Body of pancreas (tissue), 4 donors: ENCODE results near the gene TEX48. TPM values are rescaled to one million over a fixed set of nuclear protein-coding genes. Genes with fewer than 3 reads are reported as not detected.

Experiments used
- ATAC-seq: fragments of 150-250 bp; one replicate; pipeline ENCODE4 v1.9.1; 2016
- DNase-seq, 4 donors: peaks; one replicate each; pipeline ENCODE4 v3.0.0-alpha.2; 2019
- H3K27ac ChIP-seq, 4 donors: fragments of 200-600 bp; sonication (generic); 1 replicate in 3 of 4; 2 replicates in 1 of 4; pipeline versions ENCODE4 v1.5.1 to v1.6.1; 2016 to 2019; ENCODE audit warnings: mild to moderate bottlenecking in 1 of 4, mixed read lengths in 1 of 4, moderate library complexity in 1 of 4
- H3K27me3 ChIP-seq, 2 donors: fragments of 200-600 bp; sonication (generic); one replicate each; pipeline ENCODE4 v1.6.0; 2016; ENCODE audit warnings: mild to moderate bottlenecking in 1 of 2
- H3K36me3 ChIP-seq, 2 donors: fragments of 200-600 bp; sonication (generic); replicated peaks in 1 of 2; 2 replicates each; pipeline ENCODE4 v1.5.1; 2016; ENCODE audit warnings: low read depth in 2 of 2; ENCODE audit not compliant: insufficient read depth in 1 of 2
- H3K4me1 ChIP-seq: fragments of 200-600 bp; sonication (generic); one replicate; pipeline ENCODE4 v1.6.0; 2016
- H3K4me3 ChIP-seq, 2 donors: fragments of 200-600 bp; sonication (generic); 1 replicate in 1 of 2; 2 replicates in 1 of 2; pipeline ENCODE4 v1.5.1; 2016 to 2019
- H3K9me3 ChIP-seq, 3 donors: fragments of 200-600 bp; sonication (generic); 1 replicate in 2 of 3; 2 replicates in 1 of 3; pipeline ENCODE4 v1.5.1; 2016
- POLR2A ChIP-seq, 3 donors: fragments of 450-650 bp; IDR thresholded peaks; one replicate each; pipeline ENCODE4 v1.6.1; 2016; ENCODE audit warnings: antibody characterized with exemption in 3 of 3, mild to moderate bottlenecking in 2 of 3
- WGBS, 2 donors: methylation state at CpG; one replicate each; pipeline ENCODE4 v1.1.5; 2017; 5-methylcytosine and 5-hydroxymethylcytosine counted together
- intact Hi-C: fragments of 100-400 bp; cut with DNase I; formaldehyde crosslinking; loops from one replicate; pipeline ENCODE4 v1.15.1; 2023
- total RNA-seq, 2 donors: library from RNA; depleted of rRNA; stranded (reverse); fragments of >200 nt; gene quantifications; one replicate each; pipeline ENCODE4 v1.1.0, GENCODE V29; 2016
- TF ChIP-seq, protein P1 (sequence below), 7 experiments: fragments of 450-650 bp in 4 of 7; fragments of 200-600 bp in 3 of 7; sonication (generic) in 3 of 7; IDR thresholded peaks; one replicate each; pipeline ENCODE4 v1.5.1; 2016 to 2019; ENCODE audit warnings: antibody characterized with exemption in 7 of 7

TEX48 gene, protein sequence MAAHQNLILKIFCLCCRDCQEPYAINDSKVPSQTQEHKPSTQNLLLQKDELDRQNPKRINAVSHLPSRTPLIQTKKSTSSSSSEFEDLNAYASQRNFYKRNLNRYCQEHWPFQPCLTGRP
- not detected for total RNA-seq

DNA sequence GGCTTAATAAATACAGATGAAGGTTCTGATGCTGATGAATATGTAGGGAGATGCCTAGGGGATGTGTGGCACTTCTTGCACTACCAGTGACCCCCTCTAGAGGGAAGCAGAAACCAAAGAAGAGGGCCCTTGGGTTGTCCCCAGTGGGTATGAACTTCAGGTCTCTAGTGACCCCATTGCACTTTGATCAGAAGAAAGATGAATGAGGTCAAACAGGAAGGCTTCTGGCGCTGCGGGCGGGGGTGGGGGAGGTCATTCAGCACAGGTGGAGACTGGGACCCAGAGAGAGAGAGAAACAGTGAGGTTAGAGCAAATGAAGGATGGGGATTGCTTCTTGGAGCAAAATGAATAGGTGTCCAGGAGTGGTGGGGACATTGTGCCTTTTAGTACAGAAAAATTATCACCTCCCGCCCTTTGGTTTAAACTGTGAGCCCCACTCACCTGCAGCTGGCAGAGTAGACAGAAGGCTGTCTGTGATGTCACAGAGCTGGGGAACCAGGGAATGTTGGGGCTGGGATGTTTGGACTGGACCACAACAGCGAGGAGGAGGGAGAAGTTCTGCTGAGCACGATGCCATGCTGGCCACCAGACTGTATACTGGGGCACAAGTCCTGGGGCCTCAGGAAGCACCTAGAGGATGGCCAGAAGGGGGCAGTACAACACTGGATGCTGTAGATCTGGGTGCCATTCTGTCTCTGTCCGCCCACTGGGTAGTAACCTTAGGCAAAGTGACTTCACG lies at the start of gene TEX48:
Gene TEX48, minus strand, starts transcription at position 599 of the 739 bp plus-strand sequence. CDS start 10,469 bp downstream, outside the sequence.
- intact Hi-C loops, result no loop called here
- Histone ChIP-seq H3K4me3 (no peak within 1 kb of the TSS), H3K27ac (no peak within 1 kb of the TSS), H3K4me1 (no peaks in the 10 kb centered on the region), H3K36me3 (no peaks in the 10 kb centered on the region), H3K9me3 (no peaks in the 10 kb centered on the region), H3K27me3 (no peaks in the 10 kb centered on the region)
- 46 to 51% methylated on average over 8 of the region's 8 CpGs for WGBS, 2 donors
- peak; percentile 56 for ATAC-seq
- peak; percentile 44 to 64 (median 50) for DNase-seq
- no peak for TF ChIP-seq POLR2A (IDR thresholded peaks at IDR 0.05)
- TF ChIP-seq, protein P1, sequence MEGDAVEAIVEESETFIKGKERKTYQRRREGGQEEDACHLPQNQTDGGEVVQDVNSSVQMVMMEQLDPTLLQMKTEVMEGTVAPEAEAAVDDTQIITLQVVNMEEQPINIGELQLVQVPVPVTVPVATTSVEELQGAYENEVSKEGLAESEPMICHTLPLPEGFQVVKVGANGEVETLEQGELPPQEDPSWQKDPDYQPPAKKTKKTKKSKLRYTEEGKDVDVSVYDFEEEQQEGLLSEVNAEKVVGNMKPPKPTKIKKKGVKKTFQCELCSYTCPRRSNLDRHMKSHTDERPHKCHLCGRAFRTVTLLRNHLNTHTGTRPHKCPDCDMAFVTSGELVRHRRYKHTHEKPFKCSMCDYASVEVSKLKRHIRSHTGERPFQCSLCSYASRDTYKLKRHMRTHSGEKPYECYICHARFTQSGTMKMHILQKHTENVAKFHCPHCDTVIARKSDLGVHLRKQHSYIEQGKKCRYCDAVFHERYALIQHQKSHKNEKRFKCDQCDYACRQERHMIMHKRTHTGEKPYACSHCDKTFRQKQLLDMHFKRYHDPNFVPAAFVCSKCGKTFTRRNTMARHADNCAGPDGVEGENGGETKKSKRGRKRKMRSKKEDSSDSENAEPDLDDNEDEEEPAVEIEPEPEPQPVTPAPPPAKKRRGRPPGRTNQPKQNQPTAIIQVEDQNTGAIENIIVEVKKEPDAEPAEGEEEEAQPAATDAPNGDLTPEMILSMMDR (IDR thresholded peaks at IDR 0.05), result peak; percentile 31 to 48 (median 41)

DNA sequence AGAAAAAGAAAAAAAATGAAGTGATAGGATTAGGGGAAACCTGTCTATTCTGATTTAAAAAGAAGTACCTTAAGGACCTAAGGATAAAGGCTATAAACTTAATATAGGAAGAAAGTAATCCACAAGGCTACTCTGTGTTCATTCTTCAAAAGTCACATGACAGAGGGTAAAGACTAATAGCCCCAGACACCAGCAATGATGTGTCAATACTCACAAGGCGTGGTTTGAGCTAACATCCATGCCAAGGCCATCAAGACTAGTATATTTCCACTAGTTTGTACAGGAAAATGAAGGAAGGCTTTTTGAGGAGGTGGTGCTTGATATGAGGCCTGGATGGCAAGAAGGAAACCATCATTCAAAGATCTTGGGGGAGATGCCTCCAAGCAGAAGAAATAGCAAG lies 49.7 kb upstream of the TEX48 start:
- no peak overlapping the region for H3K27ac ChIP-seq
- intact Hi-C loops, result no loop called here

DNA sequence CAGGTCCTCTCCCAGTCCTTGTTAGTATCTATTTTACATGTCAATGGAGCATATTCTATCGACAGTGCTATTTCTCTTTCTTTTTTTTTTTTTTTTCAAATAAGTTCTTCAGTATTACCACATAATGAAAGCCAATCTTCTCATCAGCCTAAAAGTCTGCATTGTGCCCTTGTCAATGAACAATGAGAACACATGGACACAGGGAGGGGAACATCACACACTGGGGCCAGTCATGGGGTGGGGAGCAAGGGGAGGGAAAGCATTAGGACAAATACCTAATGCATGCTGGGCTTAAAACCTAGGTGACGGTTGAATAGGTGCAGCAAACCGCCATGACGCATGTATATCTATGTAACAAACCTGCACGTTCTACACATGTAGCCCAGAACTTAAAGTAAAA lies 47.7 kb upstream of the TEX48 start:
- Histone ChIP-seq H3K27me3 (no peaks in the 10 kb centered on the region), H3K9me3 (no peaks in the 10 kb centered on the region), H3K4me1 (no peaks in the 10 kb centered on the region), H3K4me3 (no peak overlapping the region), H3K27ac (no peak overlapping the region), H3K36me3 (no peaks in the 10 kb centered on the region)
- DNase-seq (no peak), ATAC-seq (no peak)
- TF ChIP-seq, protein P1 (IDR thresholded peaks at IDR 0.05), result no peak
- 77 to 78% methylated on average over 5 of the region's 5 CpGs for WGBS, 2 donors
- intact Hi-C loops, result no loop called here

More for the DNA sequence above, 49.7 kb upstream of the TEX48 start:
- no peaks in the 10 kb centered on the region for H3K36me3 ChIP-seq
- WGBS, 2 donors, result 43 to 60% methylated on average over 1 of the region's 1 CpG
- H3K4me1 ChIP-seq, result no peaks in the 10 kb centered on the region
- TF ChIP-seq POLR2A (IDR thresholded peaks at IDR 0.05), result no peak
- TF ChIP-seq, protein P1 (IDR thresholded peaks at IDR 0.05), result no peak
- H3K4me3 ChIP-seq, result no peak overlapping the region
- ATAC-seq (no peak), DNase-seq (no peak)
- no peaks in the 10 kb centered on the region for H3K9me3 ChIP-seq
- no peaks in the 10 kb centered on the region for H3K27me3 ChIP-seq

DNA sequence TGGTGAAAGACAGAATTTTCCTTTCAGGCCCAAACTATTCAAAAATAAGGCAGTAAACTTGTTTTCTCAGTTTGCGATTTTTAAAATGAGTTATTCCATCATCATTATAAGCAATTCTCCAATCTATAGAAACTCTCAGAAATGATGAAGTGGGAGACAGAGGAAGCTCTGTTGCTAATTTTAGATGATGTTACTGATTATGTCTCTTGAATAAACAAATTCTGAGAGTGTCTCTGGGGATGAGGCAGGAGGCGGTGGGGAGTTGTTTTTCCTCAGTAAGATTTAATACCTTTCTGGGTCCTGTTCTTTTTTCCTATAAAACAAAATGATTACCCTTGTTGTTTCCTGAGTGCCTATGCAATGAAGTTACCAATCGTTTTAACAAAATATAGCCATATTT lies 43.9 kb upstream of the TEX48 start:
- no peaks in the 10 kb centered on the region for H3K27me3 ChIP-seq
- no peak overlapping the region for H3K27ac ChIP-seq
- no peaks in the 10 kb centered on the region for H3K36me3 ChIP-seq
- ATAC-seq, result no peak
- intact Hi-C loops, result no loop called here
- no peak for TF ChIP-seq POLR2A (IDR thresholded peaks at IDR 0.05)
- TF ChIP-seq, protein P1 (IDR thresholded peaks at IDR 0.05), result no peak
- H3K9me3 ChIP-seq, result no peaks in the 10 kb centered on the region
- WGBS, 2 donors, result 70 to 78% methylated on average over 3 of the region's 3 CpGs
- no peak overlapping the region for H3K4me3 ChIP-seq
- DNase-seq, result no peak
- H3K4me1 ChIP-seq, result no peaks in the 10 kb centered on the region

DNA sequence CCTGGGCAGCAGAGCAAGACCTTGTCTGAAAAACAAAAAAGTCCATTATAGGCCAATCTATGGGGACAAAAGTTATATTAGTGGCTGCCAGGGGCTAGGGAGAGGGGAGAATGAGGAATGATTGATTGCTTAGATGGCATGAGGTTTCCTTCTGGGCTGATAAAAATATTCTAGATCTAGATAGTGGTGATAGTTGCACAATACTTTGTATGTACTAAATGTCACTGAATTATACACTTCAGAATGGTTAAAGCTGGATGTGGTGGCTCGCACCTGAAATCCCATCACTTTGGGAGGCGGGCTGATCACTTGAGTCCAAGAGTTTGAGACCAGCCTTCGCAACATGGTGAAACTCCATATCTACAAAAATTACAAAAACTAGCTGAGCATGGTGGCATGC lies 42.8 kb upstream of the TEX48 start:
- H3K27ac ChIP-seq, result no peak overlapping the region
- TF ChIP-seq POLR2A (IDR thresholded peaks at IDR 0.05), result no peak
- TF ChIP-seq, protein P1 (IDR thresholded peaks at IDR 0.05), result no peak
- intact Hi-C loops, result no loop called here
- H3K9me3 ChIP-seq, result no peaks in the 10 kb centered on the region
- DNase-seq, result no peak
- no peak for ATAC-seq
- no peaks in the 10 kb centered on the region for H3K27me3 ChIP-seq
- H3K4me3 ChIP-seq, result no peak overlapping the region
- H3K36me3 ChIP-seq, result no peaks in the 10 kb centered on the region
- WGBS, 2 donors, result 92% methylated on average over 3 of the region's 3 CpGs
- H3K4me1 ChIP-seq, result no peaks in the 10 kb centered on the region
